HCT116 (cell line): Measurements from ENCODE around the gene FSIP1.

Experiments used
- CEBPB ChIP-seq: IDR thresholded peaks from 2 replicates; pipeline ENCODE4 v1.6.1; 2012; ENCODE audit warnings: low read depth
- JUND ChIP-seq: IDR thresholded peaks from 2 replicates; pipeline ENCODE4 v1.6.1; 2012
- POLR2A ChIP-seq: IDR thresholded peaks from 2 replicates; pipeline ENCODE4 v1.7.0; 2011; ENCODE audit warnings: borderline replicate concordance; ENCODE audit not compliant: insufficient read depth, insufficient read length; ENCODE audit errors: extremely low read depth
- POLR2AphosphoS5 ChIP-seq: IDR thresholded peaks from 2 replicates; pipeline ENCODE4 v1.6.1; 2011; ENCODE audit warnings: mild to moderate bottlenecking, low read depth, low read length, moderate library complexity
- SIN3A ChIP-seq: IDR thresholded peaks from 2 replicates; pipeline ENCODE4 v1.6.1; 2012; ENCODE audit warnings: low read depth
- SP1 ChIP-seq: IDR thresholded peaks from 2 replicates; pipeline ENCODE4 v1.6.1; 2012; ENCODE audit warnings: low read depth
- SRF ChIP-seq: IDR thresholded peaks from 2 replicates; pipeline ENCODE4 v1.6.1; 2012; ENCODE audit warnings: low read depth
- TF ChIP-seq, protein P1 (sequence below), 3 experiments: fragments of 200-600 bp in 1 of 3; sonication (generic) in 1 of 3; IDR thresholded peaks in 2 of 3; conservative IDR thresholded peaks in 1 of 3; 2 replicates each; pipeline ENCODE4 v1.5.1; 2012 to 2017; ENCODE audit warnings: low read depth in 2 of 3, low read length in 2 of 3, antibody characterized with exemption in 1 of 3, borderline replicate concordance in 1 of 3, control low read depth in 1 of 3, mild to moderate bottlenecking in 1 of 3, mixed read lengths in 1 of 3, mixed run types in 1 of 3, moderate library complexity in 1 of 3; ENCODE audit not compliant: insufficient read depth in 1 of 3
- TF ChIP-seq, protein P2 (sequence below): IDR thresholded peaks from 2 replicates; pipeline ENCODE4 v1.6.1; 2012
- TF ChIP-seq, protein P3 (sequence below): IDR thresholded peaks from 2 replicates; pipeline ENCODE4 v1.6.1; 2012; ENCODE audit warnings: low read depth

DNA sequence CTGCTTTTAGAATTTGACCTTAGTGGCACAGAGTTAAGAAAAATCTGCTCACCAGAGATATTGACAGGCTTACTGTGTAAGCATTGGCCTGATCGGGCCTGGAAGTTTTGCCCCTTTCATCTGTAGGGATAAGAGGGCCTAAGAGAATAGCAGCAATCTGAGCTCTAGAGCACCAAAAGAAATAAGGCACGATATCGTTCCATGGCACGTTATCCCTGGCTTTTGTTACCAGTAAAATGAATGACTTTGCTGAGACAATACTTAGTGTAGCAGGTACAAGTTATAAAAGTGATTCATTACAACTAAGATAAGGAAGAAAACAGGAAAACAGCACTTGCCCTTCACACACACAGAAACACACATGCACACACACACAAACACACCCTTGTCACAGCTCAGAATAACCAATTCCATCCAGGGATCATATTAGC, 196.8 kb downstream of the FSIP1 start:
- TF ChIP-seq JUND (no peak), POLR2A (no peak), POLR2AphosphoS5 (no peak), SIN3A (no peak), SRF (no peak), SP1 (no peak), CEBPB (no peak)
- TF ChIP-seq, protein P1, sequence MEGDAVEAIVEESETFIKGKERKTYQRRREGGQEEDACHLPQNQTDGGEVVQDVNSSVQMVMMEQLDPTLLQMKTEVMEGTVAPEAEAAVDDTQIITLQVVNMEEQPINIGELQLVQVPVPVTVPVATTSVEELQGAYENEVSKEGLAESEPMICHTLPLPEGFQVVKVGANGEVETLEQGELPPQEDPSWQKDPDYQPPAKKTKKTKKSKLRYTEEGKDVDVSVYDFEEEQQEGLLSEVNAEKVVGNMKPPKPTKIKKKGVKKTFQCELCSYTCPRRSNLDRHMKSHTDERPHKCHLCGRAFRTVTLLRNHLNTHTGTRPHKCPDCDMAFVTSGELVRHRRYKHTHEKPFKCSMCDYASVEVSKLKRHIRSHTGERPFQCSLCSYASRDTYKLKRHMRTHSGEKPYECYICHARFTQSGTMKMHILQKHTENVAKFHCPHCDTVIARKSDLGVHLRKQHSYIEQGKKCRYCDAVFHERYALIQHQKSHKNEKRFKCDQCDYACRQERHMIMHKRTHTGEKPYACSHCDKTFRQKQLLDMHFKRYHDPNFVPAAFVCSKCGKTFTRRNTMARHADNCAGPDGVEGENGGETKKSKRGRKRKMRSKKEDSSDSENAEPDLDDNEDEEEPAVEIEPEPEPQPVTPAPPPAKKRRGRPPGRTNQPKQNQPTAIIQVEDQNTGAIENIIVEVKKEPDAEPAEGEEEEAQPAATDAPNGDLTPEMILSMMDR (IDR thresholded peaks at IDR 0.05 in 2 of 3, conservative IDR thresholded peaks at IDR 0.05 in 1 of 3; ENCODE audit: borderline replicate concordance in 1 of 3, insufficient read depth in 1 of 3, low read depth in 2 of 3, low read length in 2 of 3), result no peak
- TF ChIP-seq, protein P2, sequence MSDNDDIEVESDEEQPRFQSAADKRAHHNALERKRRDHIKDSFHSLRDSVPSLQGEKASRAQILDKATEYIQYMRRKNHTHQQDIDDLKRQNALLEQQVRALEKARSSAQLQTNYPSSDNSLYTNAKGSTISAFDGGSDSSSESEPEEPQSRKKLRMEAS, result no peak
- TF ChIP-seq, protein P3, sequence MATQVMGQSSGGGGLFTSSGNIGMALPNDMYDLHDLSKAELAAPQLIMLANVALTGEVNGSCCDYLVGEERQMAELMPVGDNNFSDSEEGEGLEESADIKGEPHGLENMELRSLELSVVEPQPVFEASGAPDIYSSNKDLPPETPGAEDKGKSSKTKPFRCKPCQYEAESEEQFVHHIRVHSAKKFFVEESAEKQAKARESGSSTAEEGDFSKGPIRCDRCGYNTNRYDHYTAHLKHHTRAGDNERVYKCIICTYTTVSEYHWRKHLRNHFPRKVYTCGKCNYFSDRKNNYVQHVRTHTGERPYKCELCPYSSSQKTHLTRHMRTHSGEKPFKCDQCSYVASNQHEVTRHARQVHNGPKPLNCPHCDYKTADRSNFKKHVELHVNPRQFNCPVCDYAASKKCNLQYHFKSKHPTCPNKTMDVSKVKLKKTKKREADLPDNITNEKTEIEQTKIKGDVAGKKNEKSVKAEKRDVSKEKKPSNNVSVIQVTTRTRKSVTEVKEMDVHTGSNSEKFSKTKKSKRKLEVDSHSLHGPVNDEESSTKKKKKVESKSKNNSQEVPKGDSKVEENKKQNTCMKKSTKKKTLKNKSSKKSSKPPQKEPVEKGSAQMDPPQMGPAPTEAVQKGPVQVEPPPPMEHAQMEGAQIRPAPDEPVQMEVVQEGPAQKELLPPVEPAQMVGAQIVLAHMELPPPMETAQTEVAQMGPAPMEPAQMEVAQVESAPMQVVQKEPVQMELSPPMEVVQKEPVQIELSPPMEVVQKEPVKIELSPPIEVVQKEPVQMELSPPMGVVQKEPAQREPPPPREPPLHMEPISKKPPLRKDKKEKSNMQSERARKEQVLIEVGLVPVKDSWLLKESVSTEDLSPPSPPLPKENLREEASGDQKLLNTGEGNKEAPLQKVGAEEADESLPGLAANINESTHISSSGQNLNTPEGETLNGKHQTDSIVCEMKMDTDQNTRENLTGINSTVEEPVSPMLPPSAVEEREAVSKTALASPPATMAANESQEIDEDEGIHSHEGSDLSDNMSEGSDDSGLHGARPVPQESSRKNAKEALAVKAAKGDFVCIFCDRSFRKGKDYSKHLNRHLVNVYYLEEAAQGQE, result no peak
